Astrocyte (in vitro differentiated cells and primary cell): ENCODE results near the gene FCHO1.

Experiments used
- CTCF ChIP-seq: IDR thresholded peaks from 2 replicates; pipeline ENCODE4 v1.5.1; 2011; ENCODE audit warnings: low read depth, mild to moderate bottlenecking, inconsistent platforms, low read length, moderate library complexity; ENCODE audit not compliant: insufficient read depth
- EZH2 ChIP-seq: IDR thresholded peaks from 2 replicates; pipeline ENCODE4 v1.6.1; 2012; ENCODE audit warnings: mild to moderate bottlenecking, low read length, inconsistent platforms; ENCODE audit not compliant: insufficient read depth

- no peak for TF ChIP-seq CTCF
- no peak for TF ChIP-seq EZH2
Observed at GRCh38 chr19:17802137-17802858, 51.0 kb downstream of the FCHO1 start.
